ENCODE results near the gene NLK.

The NLK gene

DNA sequence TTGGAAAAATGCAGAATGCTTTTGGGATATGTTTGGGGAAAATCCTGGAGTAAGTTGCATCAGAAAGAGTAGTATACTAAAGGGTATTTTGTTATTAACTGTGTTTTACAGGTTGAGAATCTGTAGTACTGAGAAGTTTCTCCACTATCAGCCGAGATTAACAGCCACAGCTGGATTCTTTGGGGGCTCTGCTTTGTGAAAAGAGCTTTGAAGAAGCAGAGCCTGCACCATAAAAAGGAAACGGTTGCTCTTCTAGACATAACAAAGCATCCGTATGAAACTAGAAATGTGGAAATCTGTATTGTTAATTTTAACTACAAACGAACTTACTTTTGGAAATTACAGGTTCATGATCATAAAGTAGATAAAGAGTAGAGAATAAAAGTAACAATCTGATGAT is 5.3 kb downstream of the NLK start:
- no peak for DNase-seq (ENCODE audit: low spot score)
- Histone ChIP-seq H2AK5ac (ENCODE audit: low read depth, low read length) (no peak overlapping the region), H3K4ac (ENCODE audit: low read length) (no peak overlapping the region), H3K9ac (ENCODE audit: low read depth, low read length, poor library complexity) (no peak overlapping the region), H3K4me2 (ENCODE audit: insufficient read depth, low read length, poor library complexity, severe bottlenecking) (no peak overlapping the region), H4K8ac (ENCODE audit: low read depth, low read length) (no peak overlapping the region), H3K36me3 (replicated peaks in 1 of 2; ENCODE audit: control insufficient read depth in 2 of 2, insufficient read depth in 2 of 2, low read length in 2 of 2) (peaks cover 0 to 27% of the 10 kb centered on the region in 2 donors), H4K91ac (ENCODE audit: low read depth, low read length, poor library complexity) (no peak overlapping the region), H2AFZ (ENCODE audit: low read length) (peak overlapping the region; percentile 3), H3K14ac (ENCODE audit: low read length) (no peak overlapping the region), H2BK15ac (ENCODE audit: low read length) (no peak overlapping the region), H3K79me1 (ENCODE audit: low read depth, low read length) (peaks cover 3% of the 10 kb centered on the region), H2BK12ac (ENCODE audit: low read length) (no peak overlapping the region), H2BK5ac (ENCODE audit: low read length) (no peak overlapping the region), H3K4me3 (ENCODE audit: low read length in 2 of 2) (no peak overlapping the region), H3K23ac (ENCODE audit: low read depth, low read length, poor library complexity) (no peak overlapping the region), H3K27me3 (ENCODE audit: control insufficient read depth in 3 of 3, insufficient read depth in 3 of 3, low read depth in 1 of 3, low read length in 3 of 3) (no peaks in the 10 kb centered on the region), H3K4me1 (ENCODE audit: control insufficient read depth in 2 of 2, insufficient read depth in 1 of 2, low read depth in 1 of 2, low read length in 2 of 2) (peaks cover 7 to 14% of the 10 kb centered on the region in 2 donors), H3K27ac (replicated peaks; ENCODE audit: low read length) (no peak overlapping the region), H3K18ac (ENCODE audit: low read length) (no peak overlapping the region), H2BK120ac (ENCODE audit: low read depth, low read length) (no peak overlapping the region), H3K9me3 (replicated peaks in 1 of 2; ENCODE audit: control insufficient read depth in 2 of 2, insufficient read depth in 1 of 2, low read depth in 1 of 2, low read length in 2 of 2) (peaks cover 0 to 4% of the 10 kb centered on the region in 2 donors)
- WGBS, 2 donors (ENCODE audit: extremely low coverage in 2 of 2, insufficient read length in 2 of 2, insufficient replicate concordance in 1 of 2) = no CpG with 5 or more reads among the region's 4 CpGs

DNA sequence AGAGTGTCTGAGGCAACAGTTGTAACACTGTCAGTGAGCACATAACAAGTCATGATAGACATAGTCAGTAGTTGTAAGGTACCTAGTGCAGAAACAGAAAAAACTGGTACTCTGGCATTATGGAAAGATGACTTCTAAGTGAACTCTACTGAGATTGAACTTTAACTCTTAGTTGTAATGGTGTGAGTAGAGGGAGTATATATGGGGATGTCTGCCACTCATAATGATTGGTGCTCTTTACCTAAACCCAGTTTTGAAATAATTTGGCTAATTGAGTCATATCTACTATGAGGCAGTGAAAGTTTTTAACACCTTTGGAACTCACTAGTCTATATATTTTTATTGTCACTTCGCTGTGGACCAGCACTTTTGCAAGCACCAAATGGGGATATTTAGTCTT is 6.6 kb downstream of the NLK start:
- peaks cover 0 to 16% of the 10 kb centered on the region in 2 donors for H3K36me3 ChIP-seq (replicated peaks in 1 of 2; ENCODE audit: control insufficient read depth in 2 of 2, insufficient read depth in 2 of 2, low read length in 2 of 2)
- H3K27me3 ChIP-seq (ENCODE audit: control insufficient read depth in 3 of 3, insufficient read depth in 3 of 3, low read depth in 1 of 3, low read length in 3 of 3) = no peaks in the 10 kb centered on the region
- H2AK5ac ChIP-seq (ENCODE audit: low read depth, low read length) = no peak overlapping the region
- no peak overlapping the region for H2AFZ ChIP-seq (ENCODE audit: low read length)
- no peak overlapping the region for H3K4me3 ChIP-seq (ENCODE audit: low read length in 2 of 2)
- no peak overlapping the region for H3K18ac ChIP-seq (ENCODE audit: low read length)
- no peak for DNase-seq (ENCODE audit: low spot score)
- H3K27ac ChIP-seq (replicated peaks; ENCODE audit: low read length) = no peak overlapping the region
- no peak overlapping the region for H2BK12ac ChIP-seq (ENCODE audit: low read length)
- no peak overlapping the region for H2BK5ac ChIP-seq (ENCODE audit: low read length)
- H3K14ac ChIP-seq (ENCODE audit: low read length) = no peak overlapping the region
- no CpG with 5 or more reads among the region's 1 CpG for WGBS, 2 donors (ENCODE audit: extremely low coverage in 2 of 2, insufficient read length in 2 of 2, insufficient replicate concordance in 1 of 2)
- no peak overlapping the region for H3K23ac ChIP-seq (ENCODE audit: low read depth, low read length, poor library complexity)
- H2BK120ac ChIP-seq (ENCODE audit: low read depth, low read length) = no peak overlapping the region
- H3K9me3 ChIP-seq (replicated peaks in 1 of 2; ENCODE audit: control insufficient read depth in 2 of 2, insufficient read depth in 1 of 2, low read depth in 1 of 2, low read length in 2 of 2) = peaks cover 0 to 4% of the 10 kb centered on the region in 2 donors
- H3K4me1 ChIP-seq (ENCODE audit: control insufficient read depth in 2 of 2, insufficient read depth in 1 of 2, low read depth in 1 of 2, low read length in 2 of 2) = peaks cover 0 to 9% of the 10 kb centered on the region in 2 donors
- no peaks in the 10 kb centered on the region for H3K79me1 ChIP-seq (ENCODE audit: low read depth, low read length)
- H3K4ac ChIP-seq (ENCODE audit: low read length) = no peak overlapping the region
- no peak overlapping the region for H3K4me2 ChIP-seq (ENCODE audit: insufficient read depth, low read length, poor library complexity, severe bottlenecking)
- H3K9ac ChIP-seq (ENCODE audit: low read depth, low read length, poor library complexity) = no peak overlapping the region
- H2BK15ac ChIP-seq (ENCODE audit: low read length) = no peak overlapping the region
- H4K91ac ChIP-seq (ENCODE audit: low read depth, low read length, poor library complexity) = no peak overlapping the region
- no peak overlapping the region for H4K8ac ChIP-seq (ENCODE audit: low read depth, low read length)

DNA sequence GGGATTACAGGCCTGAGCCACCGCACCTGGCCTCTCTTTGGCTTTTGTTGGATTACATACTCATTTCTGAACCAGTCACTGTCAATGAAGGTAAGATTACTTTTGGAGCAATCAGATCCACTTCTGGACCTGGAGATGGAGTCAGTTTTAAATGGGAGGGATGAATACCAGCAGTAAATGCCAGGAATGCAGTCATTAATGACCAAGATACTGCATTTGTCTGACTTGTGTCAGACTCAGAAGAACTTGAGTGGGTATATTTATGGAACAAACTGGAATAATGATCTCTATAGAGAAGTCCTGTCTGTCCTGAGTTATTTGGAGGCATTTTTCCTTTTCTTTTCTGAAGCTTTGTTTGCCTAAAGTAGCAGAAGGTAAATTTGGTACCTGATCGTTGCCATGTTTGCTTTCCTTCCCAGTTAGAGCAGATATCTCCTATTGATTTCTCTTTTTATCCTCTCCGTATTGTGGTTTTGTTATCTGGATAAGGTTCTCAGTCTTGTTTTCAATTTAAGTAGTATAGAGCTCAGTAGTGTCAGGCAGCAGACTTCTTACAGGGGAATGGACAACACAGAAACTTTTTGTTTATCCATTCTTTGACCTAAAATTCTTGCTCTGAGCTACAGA is 10.7 kb downstream of the NLK start:
- H3K4me3 ChIP-seq (ENCODE audit: low read length in 2 of 2) = no peak overlapping the region
- no peak overlapping the region for H3K27ac ChIP-seq (replicated peaks; ENCODE audit: low read length)
- H2BK12ac ChIP-seq (ENCODE audit: low read length) = no peak overlapping the region
- no peak overlapping the region for H3K4me2 ChIP-seq (ENCODE audit: insufficient read depth, low read length, poor library complexity, severe bottlenecking)
- no peaks in the 10 kb centered on the region for H3K36me3 ChIP-seq (replicated peaks in 1 of 2; ENCODE audit: control insufficient read depth in 2 of 2, insufficient read depth in 2 of 2, low read length in 2 of 2)
- H4K91ac ChIP-seq (ENCODE audit: low read depth, low read length, poor library complexity) = no peak overlapping the region
- no peak overlapping the region for H2BK15ac ChIP-seq (ENCODE audit: low read length)
- H2AK5ac ChIP-seq (ENCODE audit: low read depth, low read length) = no peak overlapping the region
- peaks cover 0 to 3% of the 10 kb centered on the region in 2 donors for H3K4me1 ChIP-seq (ENCODE audit: control insufficient read depth in 2 of 2, insufficient read depth in 1 of 2, low read depth in 1 of 2, low read length in 2 of 2)
- no peaks in the 10 kb centered on the region for H3K79me1 ChIP-seq (ENCODE audit: low read depth, low read length)
- H3K9me3 ChIP-seq (replicated peaks in 1 of 2; ENCODE audit: control insufficient read depth in 2 of 2, insufficient read depth in 1 of 2, low read depth in 1 of 2, low read length in 2 of 2) = no peaks in the 10 kb centered on the region
- no peak overlapping the region for H3K9ac ChIP-seq (ENCODE audit: low read depth, low read length, poor library complexity)
- DNase-seq (ENCODE audit: low spot score) = no peak
- H3K14ac ChIP-seq (ENCODE audit: low read length) = no peak overlapping the region
- no peaks in the 10 kb centered on the region for H3K27me3 ChIP-seq (ENCODE audit: control insufficient read depth in 3 of 3, insufficient read depth in 3 of 3, low read depth in 1 of 3, low read length in 3 of 3)
- no peak overlapping the region for H2BK120ac ChIP-seq (ENCODE audit: low read depth, low read length)
- no peak overlapping the region for H3K23ac ChIP-seq (ENCODE audit: low read depth, low read length, poor library complexity)
- no peak overlapping the region for H2BK5ac ChIP-seq (ENCODE audit: low read length)
- H3K18ac ChIP-seq (ENCODE audit: low read length) = no peak overlapping the region
- no CpG with 5 or more reads among the region's 3 CpGs for WGBS, 2 donors (ENCODE audit: extremely low coverage in 2 of 2, insufficient read length in 2 of 2, insufficient replicate concordance in 1 of 2)
- H2AFZ ChIP-seq (ENCODE audit: low read length) = no peak overlapping the region
- no peak overlapping the region for H3K4ac ChIP-seq (ENCODE audit: low read length)
- no peak overlapping the region for H4K8ac ChIP-seq (ENCODE audit: low read depth, low read length)

DNA sequence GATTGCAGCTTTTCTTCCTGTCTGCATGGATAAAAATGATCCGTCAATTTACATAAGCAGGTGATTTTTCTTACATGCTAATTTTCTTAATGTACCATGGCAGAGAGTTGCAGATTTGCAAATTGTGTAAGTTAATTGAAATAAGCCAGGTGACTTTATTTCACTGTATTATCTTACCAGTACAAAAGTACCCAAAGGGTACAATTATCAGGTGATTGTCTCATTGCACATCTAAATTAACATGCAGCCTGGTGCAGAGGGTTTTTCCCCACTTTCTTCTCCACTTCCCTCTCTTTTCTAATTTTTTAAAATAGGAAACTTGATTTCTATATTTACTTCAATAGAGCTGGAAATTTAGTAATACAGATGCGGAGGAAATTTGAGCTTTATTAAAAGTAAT is 11.2 kb downstream of the NLK start:
- no CpG with 5 or more reads among the region's 2 CpGs for WGBS, 2 donors (ENCODE audit: extremely low coverage in 2 of 2, insufficient read length in 2 of 2, insufficient replicate concordance in 1 of 2)
- no peak overlapping the region for H2AFZ ChIP-seq (ENCODE audit: low read length)

More for the DNA sequence above, 11.2 kb downstream of the NLK start:
- peaks cover 3% of the 10 kb centered on the region for H3K79me1 ChIP-seq (ENCODE audit: low read depth, low read length)
- no peaks in the 10 kb centered on the region for H3K27me3 ChIP-seq (ENCODE audit: control insufficient read depth in 3 of 3, insufficient read depth in 3 of 3, low read depth in 1 of 3, low read length in 3 of 3)
- H4K91ac ChIP-seq (ENCODE audit: low read depth, low read length, poor library complexity) = no peak overlapping the region
- no peak overlapping the region for H3K18ac ChIP-seq (ENCODE audit: low read length)
- no peak for DNase-seq (ENCODE audit: low spot score)
- no peak overlapping the region for H3K9ac ChIP-seq (ENCODE audit: low read depth, low read length, poor library complexity)
- no peak overlapping the region for H4K8ac ChIP-seq (ENCODE audit: low read depth, low read length)
- no peak overlapping the region for H2BK120ac ChIP-seq (ENCODE audit: low read depth, low read length)
- peaks cover 0 to 3% of the 10 kb centered on the region in 2 donors for H3K4me1 ChIP-seq (ENCODE audit: control insufficient read depth in 2 of 2, insufficient read depth in 1 of 2, low read depth in 1 of 2, low read length in 2 of 2)
- H2AK5ac ChIP-seq (ENCODE audit: low read depth, low read length) = no peak overlapping the region
- no peaks in the 10 kb centered on the region for H3K9me3 ChIP-seq (replicated peaks in 1 of 2; ENCODE audit: control insufficient read depth in 2 of 2, insufficient read depth in 1 of 2, low read depth in 1 of 2, low read length in 2 of 2)
- no peak overlapping the region for H3K27ac ChIP-seq (replicated peaks; ENCODE audit: low read length)
- H3K36me3 ChIP-seq (replicated peaks in 1 of 2; ENCODE audit: control insufficient read depth in 2 of 2, insufficient read depth in 2 of 2, low read length in 2 of 2) = no peaks in the 10 kb centered on the region
- no peak overlapping the region for H2BK15ac ChIP-seq (ENCODE audit: low read length)
- H2BK5ac ChIP-seq (ENCODE audit: low read length) = no peak overlapping the region
- no peak overlapping the region for H3K4me3 ChIP-seq (ENCODE audit: low read length in 2 of 2)
- no peak overlapping the region for H3K23ac ChIP-seq (ENCODE audit: low read depth, low read length, poor library complexity)
- no peak overlapping the region for H2BK12ac ChIP-seq (ENCODE audit: low read length)
- H3K14ac ChIP-seq (ENCODE audit: low read length) = no peak overlapping the region
- no peak overlapping the region for H3K4ac ChIP-seq (ENCODE audit: low read length)
- no peak overlapping the region for H3K4me2 ChIP-seq (ENCODE audit: insufficient read depth, low read length, poor library complexity, severe bottlenecking)
